NB4 (cell line): ENCODE results near the gene CPEB3.

Experiments
- POLR2A ChIP-seq: IDR thresholded peaks from 2 replicates; pipeline ENCODE4 v1.6.1; 2011; ENCODE audit warnings: mild to moderate bottlenecking; ENCODE audit not compliant: insufficient read length; ENCODE audit errors: extremely low read depth
- TF ChIP-seq, protein P1 (sequence below): IDR thresholded peaks from 2 replicates; pipeline ENCODE4 v1.6.1; 2011; ENCODE audit warnings: low read depth, low read length

DNA sequence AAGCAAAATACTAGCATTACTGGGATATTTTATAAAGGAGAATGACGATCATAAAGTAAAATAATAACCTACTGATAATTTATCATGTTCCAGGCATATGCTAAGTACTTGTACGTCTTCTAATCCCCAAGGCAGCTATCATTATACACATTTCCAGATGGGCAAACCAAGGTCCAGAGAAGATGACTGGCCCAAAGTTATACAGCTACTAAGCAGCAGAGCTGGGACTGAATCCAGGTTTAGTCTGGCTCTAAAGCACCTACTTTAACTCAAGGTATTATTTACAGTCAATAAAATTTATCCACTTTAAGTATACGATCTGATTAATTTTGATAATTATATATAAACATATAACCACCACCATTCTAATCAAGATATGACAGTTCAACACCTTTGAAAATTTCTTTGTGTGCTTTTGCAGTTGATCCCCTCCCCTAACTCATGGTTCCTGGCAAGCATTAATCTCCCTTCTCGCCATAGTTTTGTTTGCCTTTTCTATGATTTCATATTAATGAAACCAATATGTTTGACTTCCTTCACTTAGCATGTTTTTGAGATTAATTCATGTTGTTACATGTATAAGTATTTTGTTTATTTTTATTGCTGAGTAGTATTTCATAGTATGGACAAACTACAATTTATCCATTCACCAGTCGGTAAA is 126.7 kb downstream of the CPEB3 start:
- TF ChIP-seq, protein P1, sequence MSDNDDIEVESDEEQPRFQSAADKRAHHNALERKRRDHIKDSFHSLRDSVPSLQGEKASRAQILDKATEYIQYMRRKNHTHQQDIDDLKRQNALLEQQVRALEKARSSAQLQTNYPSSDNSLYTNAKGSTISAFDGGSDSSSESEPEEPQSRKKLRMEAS: no peak
- TF ChIP-seq POLR2A: no peak
